ENCODE data around the gene MPHOSPH9.

Gene MPHOSPH9

GRCh38 chr12:123122626-123123025, 110.3 kb downstream of the MPHOSPH9 start:
- DNase-seq: no peak

GRCh38 chr12:123121670-123122069, 111.3 kb downstream of the MPHOSPH9 start:
- DNase-seq: no peak

- peak; percentile 51 for DNase-seq
These were observed 112.3 kb downstream of the MPHOSPH9 start for GRCh38 chr12:123120452-123121166.

- DNase-seq: peak; percentile 69
These were observed 113.1 kb downstream of the MPHOSPH9 start for GRCh38 chr12:123119808-123120207.

GRCh38 chr12:123118497-123118896, 114.4 kb downstream of the MPHOSPH9 start:
- DNase-seq: no peak

GRCh38 chr12:123115409-123116121, 117.4 kb downstream of the MPHOSPH9 start:
- DNase-seq: no peak

- no peak for DNase-seq
These were observed 118.4 kb downstream of the MPHOSPH9 start for GRCh38 chr12:123114304-123115083.

- no peak for DNase-seq
These were observed 119.9 kb downstream of the MPHOSPH9 start for GRCh38 chr12:123113026-123113425.

- DNase-seq: no peak
These were observed 121.3 kb downstream of the MPHOSPH9 start for GRCh38 chr12:123111498-123112165.

GRCh38 chr12:123109319-123109772, 123.6 kb downstream of the MPHOSPH9 start:
- DNase-seq: no peak

- no peak for DNase-seq
These were observed 124.3 kb downstream of the MPHOSPH9 start for GRCh38 chr12:123108682-123109066.

GRCh38 chr12:123107926-123108681, 124.8 kb downstream of the MPHOSPH9 start:
- DNase-seq: no peak

GRCh38 chr12:123106640-123107359, 126.1 kb downstream of the MPHOSPH9 start:
- peak; percentile 70 for DNase-seq

- no peak for DNase-seq
These were observed 127.6 kb downstream of the MPHOSPH9 start for GRCh38 chr12:123105211-123105826.

- no peak for DNase-seq
These were observed 128.1 kb downstream of the MPHOSPH9 start for GRCh38 chr12:123104809-123105208.

Measured in activated CD4-positive, alpha-beta T cell treated with anti-CD3 and anti-CD28 coated beads for 48 hours (primary cell).